Fibroblast of lung (primary cell): ENCODE measurements around the gene PGBD1.

Experiments used
- EZH2 ChIP-seq: IDR thresholded peaks from 2 replicates; pipeline ENCODE4 v1.5.1; 2012; ENCODE audit warnings: low read length, control low read depth, mild to moderate bottlenecking; ENCODE audit errors: missing control alignments
- TF ChIP-seq, protein P1 (sequence below), 2 donors: IDR thresholded peaks in 1 of 2; conservative IDR thresholded peaks in 1 of 2; 1 replicate in 1 of 2; 2 replicates in 1 of 2; pipeline ENCODE4 v1.5.1; 2011 to 2012; ENCODE audit warnings: low read length in 2 of 2, control low read depth in 1 of 2, inconsistent platforms in 1 of 2, low read depth in 1 of 2, mild to moderate bottlenecking in 1 of 2

DNA sequence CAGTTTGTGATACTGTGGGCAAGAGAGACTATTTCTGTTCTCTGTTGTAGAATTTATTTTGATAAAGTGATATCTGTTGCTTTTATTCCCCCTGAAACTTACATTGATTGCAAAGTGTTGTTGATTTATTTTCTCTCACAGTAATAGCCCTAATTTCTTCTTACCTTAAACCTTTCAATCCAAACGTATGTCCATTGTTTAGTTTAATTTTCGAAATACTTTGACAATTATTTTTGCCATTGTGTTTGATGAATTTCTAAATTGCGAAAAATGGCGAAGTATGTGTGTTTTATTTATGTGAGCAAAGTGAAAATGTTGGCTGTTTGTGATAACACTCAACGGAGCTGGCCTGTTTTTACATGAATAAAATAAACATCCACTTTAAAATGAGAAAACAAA, 14.8 kb upstream of the PGBD1 start:
- no peak for TF ChIP-seq EZH2
- TF ChIP-seq, protein P1, sequence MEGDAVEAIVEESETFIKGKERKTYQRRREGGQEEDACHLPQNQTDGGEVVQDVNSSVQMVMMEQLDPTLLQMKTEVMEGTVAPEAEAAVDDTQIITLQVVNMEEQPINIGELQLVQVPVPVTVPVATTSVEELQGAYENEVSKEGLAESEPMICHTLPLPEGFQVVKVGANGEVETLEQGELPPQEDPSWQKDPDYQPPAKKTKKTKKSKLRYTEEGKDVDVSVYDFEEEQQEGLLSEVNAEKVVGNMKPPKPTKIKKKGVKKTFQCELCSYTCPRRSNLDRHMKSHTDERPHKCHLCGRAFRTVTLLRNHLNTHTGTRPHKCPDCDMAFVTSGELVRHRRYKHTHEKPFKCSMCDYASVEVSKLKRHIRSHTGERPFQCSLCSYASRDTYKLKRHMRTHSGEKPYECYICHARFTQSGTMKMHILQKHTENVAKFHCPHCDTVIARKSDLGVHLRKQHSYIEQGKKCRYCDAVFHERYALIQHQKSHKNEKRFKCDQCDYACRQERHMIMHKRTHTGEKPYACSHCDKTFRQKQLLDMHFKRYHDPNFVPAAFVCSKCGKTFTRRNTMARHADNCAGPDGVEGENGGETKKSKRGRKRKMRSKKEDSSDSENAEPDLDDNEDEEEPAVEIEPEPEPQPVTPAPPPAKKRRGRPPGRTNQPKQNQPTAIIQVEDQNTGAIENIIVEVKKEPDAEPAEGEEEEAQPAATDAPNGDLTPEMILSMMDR (conservative IDR thresholded peaks at IDR 0.05 in 1 of 2, IDR thresholded peaks at IDR 0.05 in 1 of 2; ENCODE audit: low read depth in 1 of 2, low read length in 2 of 2): no peak
